H9 (cell line): ENCODE measurements around the gene PTTG1. TPM values are rescaled to one million over a fixed set of nuclear protein-coding genes. Genes with fewer than 3 reads are reported as not detected.

ENCODE experiments used
- DNase-seq: peaks from one replicate; pipeline ENCODE4 v3.0.0-alpha.2; 2017
- H2AFZ ChIP-seq: one replicate; pipeline ENCODE4 v1.6.1; 2013; ENCODE audit warnings: mild to moderate bottlenecking, low read length, control low read depth, moderate library complexity
- H2AK5ac ChIP-seq: 2 replicates; pipeline ENCODE4 v1.6.1; 2013; ENCODE audit warnings: low read length, control low read depth, mixed read lengths; ENCODE audit not compliant: insufficient read length
- H2BK120ac ChIP-seq: one replicate; pipeline ENCODE4 v1.6.1; 2013; ENCODE audit warnings: low read depth, mild to moderate bottlenecking, low read length, control low read depth, inconsistent platforms; ENCODE audit not compliant: poor library complexity, severe bottlenecking
- H2BK12ac ChIP-seq: 2 replicates; pipeline ENCODE4 v1.6.1; 2013; ENCODE audit warnings: low read length, control low read depth, mixed read lengths, low read depth; ENCODE audit not compliant: insufficient read length
- H2BK15ac ChIP-seq: 2 replicates; pipeline ENCODE4 v1.6.1; 2013; ENCODE audit warnings: low read depth, low read length, control low read depth
- H2BK20ac ChIP-seq: one replicate; pipeline ENCODE4 v1.6.1; 2013; ENCODE audit warnings: low read depth, mild to moderate bottlenecking, low read length, control low read depth, inconsistent platforms; ENCODE audit not compliant: poor library complexity, severe bottlenecking
- H2BK5ac ChIP-seq: 2 replicates; pipeline ENCODE4 v1.6.1; 2013; ENCODE audit warnings: low read length, control low read depth, mixed read lengths; ENCODE audit not compliant: insufficient read length
- H3K14ac ChIP-seq: 2 replicates; pipeline ENCODE4 v1.6.1; 2013; ENCODE audit warnings: low read length, control low read depth; ENCODE audit not compliant: insufficient read depth
- H3K18ac ChIP-seq: 2 replicates; pipeline ENCODE4 v1.6.1; 2013; ENCODE audit warnings: low read depth, mild to moderate bottlenecking, mixed read lengths, low read length, control low read depth; ENCODE audit not compliant: insufficient read length
- H3K23ac ChIP-seq: 2 replicates; pipeline ENCODE4 v1.6.1; 2013; ENCODE audit warnings: low read length, control low read depth, mixed read lengths, low read depth; ENCODE audit not compliant: insufficient read length
- H3K23me2 ChIP-seq: 2 replicates; pipeline ENCODE4 v1.6.1; 2013; ENCODE audit warnings: low read depth, mild to moderate bottlenecking, mixed read lengths, low read length, control low read depth; ENCODE audit not compliant: insufficient read length, poor library complexity, severe bottlenecking
- H3K27ac ChIP-seq: 2 replicates; pipeline ENCODE4 v1.5.1; 2013; ENCODE audit warnings: low read length, control low read depth, mixed read lengths, low read depth; ENCODE audit not compliant: insufficient read length
- H3K27me3 ChIP-seq: 2 replicates; pipeline ENCODE4 v1.6.1; 2013; ENCODE audit warnings: low read length, control low read depth, inconsistent platforms; ENCODE audit not compliant: insufficient read depth
- H3K4ac ChIP-seq: 2 replicates; pipeline ENCODE4 v1.6.1; 2013; ENCODE audit warnings: low read depth, mild to moderate bottlenecking, control low read depth, inconsistent platforms, low read length, moderate library complexity
- H3K4me1 ChIP-seq: 2 replicates; pipeline ENCODE4 v1.6.1; 2013; ENCODE audit warnings: low read length, control low read depth, inconsistent platforms; ENCODE audit not compliant: insufficient read depth
- H3K4me2 ChIP-seq: 2 replicates; pipeline ENCODE4 v1.6.1; 2013; ENCODE audit warnings: low read length, control low read depth, mixed read lengths; ENCODE audit not compliant: insufficient read length, insufficient read depth
- H3K56ac ChIP-seq: 2 replicates; pipeline ENCODE4 v1.6.1; 2013; ENCODE audit warnings: low read depth, mild to moderate bottlenecking, mixed read lengths, low read length, control low read depth; ENCODE audit not compliant: insufficient read length
- H3K79me1 ChIP-seq: 2 replicates; pipeline ENCODE4 v1.6.1; 2013; ENCODE audit warnings: low read depth, mild to moderate bottlenecking, moderate library complexity, low read length, control low read depth, inconsistent platforms; ENCODE audit not compliant: insufficient read depth, poor library complexity, severe bottlenecking
- H3K79me2 ChIP-seq: 2 replicates; pipeline ENCODE4 v1.6.1; 2013; ENCODE audit warnings: low read length, control low read depth, inconsistent platforms; ENCODE audit not compliant: insufficient read depth
- H3K9ac ChIP-seq: 2 replicates; pipeline ENCODE4 v1.6.1; 2013; ENCODE audit warnings: low read length, control low read depth, mixed read lengths; ENCODE audit not compliant: insufficient read length; ENCODE audit errors: extremely low read depth
- H3K9me3 ChIP-seq: one replicate; pipeline ENCODE4 v1.6.1; 2013; ENCODE audit warnings: low read depth, low read length, inconsistent platforms; ENCODE audit not compliant: control insufficient read depth
- H3T11ph ChIP-seq: one replicate; pipeline ENCODE4 v1.6.1; 2013; ENCODE audit warnings: mild to moderate bottlenecking, low read length, control low read depth, inconsistent platforms
- H4K20me1 ChIP-seq: one replicate; pipeline ENCODE4 v1.6.1; 2013; ENCODE audit not compliant: control insufficient read depth, insufficient read length, insufficient read depth
- H4K5ac ChIP-seq: 2 replicates; pipeline ENCODE4 v1.6.1; 2013; ENCODE audit warnings: low read depth, mild to moderate bottlenecking, mixed read lengths, low read length, control low read depth; ENCODE audit not compliant: insufficient read length
- H4K8ac ChIP-seq: replicated peaks from 2 replicates; pipeline ENCODE4 v1.6.1; 2013; ENCODE audit warnings: low read length, control low read depth, mixed read lengths, low read depth; ENCODE audit not compliant: insufficient read length
- H4K91ac ChIP-seq: 2 replicates; pipeline ENCODE4 v1.6.1; 2013; ENCODE audit warnings: low read depth, mild to moderate bottlenecking, moderate library complexity, mixed read lengths, low read length, control low read depth; ENCODE audit not compliant: insufficient read length
- H3K27ac Mint-ChIP-seq, 3 experiments: 2 replicates in 2 of 3; 3 replicates in 1 of 3; pipeline ENCODE4 v1.8.0; 2020 to 2021; ENCODE audit warnings: mixed read lengths in 3 of 3, mild to moderate bottlenecking in 1 of 3, moderate library complexity in 1 of 3
- H3K27me3 Mint-ChIP-seq: 2 replicates; pipeline ENCODE4 v1.8.0; 2021; ENCODE audit warnings: low read depth, mild to moderate bottlenecking, moderate library complexity, mixed read lengths
- H3K36me3 Mint-ChIP-seq, 3 experiments: 2 replicates in 2 of 3; 3 replicates in 1 of 3; pipeline ENCODE4 v1.8.0; 2020 to 2021; ENCODE audit warnings: low read depth in 3 of 3, mixed read lengths in 3 of 3; ENCODE audit not compliant: insufficient read depth in 1 of 3
- H3K4me1 Mint-ChIP-seq, 2 experiments: 2 replicates each; pipeline ENCODE4 v1.8.0; 2020; ENCODE audit warnings: mixed read lengths in 2 of 2
- H3K4me3 Mint-ChIP-seq, 2 experiments: 2 replicates in 1 of 2; 3 replicates in 1 of 2; pipeline ENCODE4 v1.8.0; 2020 to 2021; ENCODE audit warnings: mild to moderate bottlenecking in 2 of 2, mixed read lengths in 2 of 2, moderate library complexity in 1 of 2
- H3K9me3 Mint-ChIP-seq, 2 experiments: 2 replicates in 1 of 2; 3 replicates in 1 of 2; pipeline ENCODE4 v1.8.0; 2020; ENCODE audit warnings: mild to moderate bottlenecking in 2 of 2, mixed read lengths in 2 of 2, moderate library complexity in 1 of 2
- total RNA-seq: library from RNA; stranded (reverse); gene quantifications from 2 replicates; pipeline ENCODE4 v1.2.1, GENCODE V29; 2021
- TF ChIP-seq, protein P1 (sequence below): fragments of 200-600 bp; sonication (generic); conservative IDR thresholded peaks from 3 replicates; pipeline ENCODE4 v1.8.0; 2021; ENCODE audit warnings: antibody characterized with exemption, mild to moderate bottlenecking

The PTTG1 gene
- total RNA-seq, 1 experiment from 2014 or later = 279 TPM

DNA sequence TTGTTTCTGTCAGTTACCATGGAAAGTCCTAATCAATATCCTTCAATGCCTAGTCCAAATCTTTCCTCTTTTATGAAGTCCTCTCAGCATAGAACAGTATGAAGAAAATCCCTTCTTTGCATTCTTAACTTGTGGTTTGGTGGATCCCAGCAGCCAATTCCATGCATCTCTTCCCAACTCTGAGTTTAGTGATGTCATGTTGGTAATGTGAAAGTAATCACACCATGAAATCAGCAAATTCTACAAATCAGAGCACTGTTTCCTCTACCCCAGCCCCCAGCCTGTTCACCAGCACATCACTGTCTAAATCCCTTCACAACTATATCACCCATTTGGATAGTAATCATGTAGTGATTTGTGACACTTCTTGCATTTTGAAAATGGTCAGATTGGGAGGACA is 46.5 kb upstream of the PTTG1 start:
- H2BK120ac ChIP-seq = no peak overlapping the region
- peaks cover 15 to 16% of the 10 kb centered on the region in 2 experiments for H3K4me1 Mint-ChIP-seq
- H3K9me3 Mint-ChIP-seq = no peaks in the 10 kb centered on the region
- H2AFZ ChIP-seq = no peak overlapping the region
- no peak overlapping the region for H4K91ac ChIP-seq
- no peak overlapping the region for H4K5ac ChIP-seq
- H3K4me3 Mint-ChIP-seq = no peak overlapping the region
- H4K8ac ChIP-seq = no peak overlapping the region
- H3K79me1 ChIP-seq = no peaks in the 10 kb centered on the region
- DNase-seq = no peak
- H3K27ac ChIP-seq = no peak overlapping the region
- H3K23me2 ChIP-seq = peaks cover 6% of the 10 kb centered on the region
- H2BK12ac ChIP-seq = no peak overlapping the region
- H3K27me3 ChIP-seq = peaks cover 6% of the 10 kb centered on the region; the same call in 1 of the 2 replicates
- H3K14ac ChIP-seq = no peak overlapping the region
- no peaks in the 10 kb centered on the region for H4K20me1 ChIP-seq
- no peak overlapping the region for H2AK5ac ChIP-seq
- TF ChIP-seq, protein P1, sequence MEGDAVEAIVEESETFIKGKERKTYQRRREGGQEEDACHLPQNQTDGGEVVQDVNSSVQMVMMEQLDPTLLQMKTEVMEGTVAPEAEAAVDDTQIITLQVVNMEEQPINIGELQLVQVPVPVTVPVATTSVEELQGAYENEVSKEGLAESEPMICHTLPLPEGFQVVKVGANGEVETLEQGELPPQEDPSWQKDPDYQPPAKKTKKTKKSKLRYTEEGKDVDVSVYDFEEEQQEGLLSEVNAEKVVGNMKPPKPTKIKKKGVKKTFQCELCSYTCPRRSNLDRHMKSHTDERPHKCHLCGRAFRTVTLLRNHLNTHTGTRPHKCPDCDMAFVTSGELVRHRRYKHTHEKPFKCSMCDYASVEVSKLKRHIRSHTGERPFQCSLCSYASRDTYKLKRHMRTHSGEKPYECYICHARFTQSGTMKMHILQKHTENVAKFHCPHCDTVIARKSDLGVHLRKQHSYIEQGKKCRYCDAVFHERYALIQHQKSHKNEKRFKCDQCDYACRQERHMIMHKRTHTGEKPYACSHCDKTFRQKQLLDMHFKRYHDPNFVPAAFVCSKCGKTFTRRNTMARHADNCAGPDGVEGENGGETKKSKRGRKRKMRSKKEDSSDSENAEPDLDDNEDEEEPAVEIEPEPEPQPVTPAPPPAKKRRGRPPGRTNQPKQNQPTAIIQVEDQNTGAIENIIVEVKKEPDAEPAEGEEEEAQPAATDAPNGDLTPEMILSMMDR = no peak
- H3K4me2 ChIP-seq = no peak overlapping the region
- no peak overlapping the region for H3K18ac ChIP-seq
- H3K79me2 ChIP-seq = no peaks in the 10 kb centered on the region
- H2BK20ac ChIP-seq = no peak overlapping the region
- H3K9me3 ChIP-seq = no peaks in the 10 kb centered on the region
- H3K4ac ChIP-seq = no peak overlapping the region
- H3K4me1 ChIP-seq = no peaks in the 10 kb centered on the region; the same call in 1 of the 2 replicates
- no peak overlapping the region for H3T11ph ChIP-seq
- no peak overlapping the region for H3K23ac ChIP-seq
- H3K9ac ChIP-seq = no peak overlapping the region
- no peak overlapping the region for H3K56ac ChIP-seq
- no peaks in the 10 kb centered on the region for H3K36me3 Mint-ChIP-seq
- H2BK15ac ChIP-seq = no peak overlapping the region
- H3K27me3 Mint-ChIP-seq = peaks cover 43% of the 10 kb centered on the region
- no peak overlapping the region for H2BK5ac ChIP-seq
- H3K27ac Mint-ChIP-seq = no peak overlapping the region
